H9 (cell line): Measurements from ENCODE around the gene RAB30. TPM values are rescaled to one million over a fixed set of nuclear protein-coding genes. Genes with fewer than 3 reads are reported as not detected.

Experiments
- DNase-seq: peaks from one replicate; pipeline ENCODE4 v3.0.0-alpha.2; 2017
- H2AFZ ChIP-seq: one replicate; pipeline ENCODE4 v1.6.1; 2013; ENCODE audit warnings: mild to moderate bottlenecking, low read length, control low read depth, moderate library complexity
- H2AK5ac ChIP-seq: 2 replicates; pipeline ENCODE4 v1.6.1; 2013; ENCODE audit warnings: low read length, control low read depth, mixed read lengths; ENCODE audit not compliant: insufficient read length
- H2BK120ac ChIP-seq: one replicate; pipeline ENCODE4 v1.6.1; 2013; ENCODE audit warnings: low read depth, mild to moderate bottlenecking, low read length, control low read depth, inconsistent platforms; ENCODE audit not compliant: poor library complexity, severe bottlenecking
- H2BK12ac ChIP-seq: 2 replicates; pipeline ENCODE4 v1.6.1; 2013; ENCODE audit warnings: low read length, control low read depth, mixed read lengths, low read depth; ENCODE audit not compliant: insufficient read length
- H2BK15ac ChIP-seq: 2 replicates; pipeline ENCODE4 v1.6.1; 2013; ENCODE audit warnings: low read depth, low read length, control low read depth
- H2BK20ac ChIP-seq: one replicate; pipeline ENCODE4 v1.6.1; 2013; ENCODE audit warnings: low read depth, mild to moderate bottlenecking, low read length, control low read depth, inconsistent platforms; ENCODE audit not compliant: poor library complexity, severe bottlenecking
- H2BK5ac ChIP-seq: 2 replicates; pipeline ENCODE4 v1.6.1; 2013; ENCODE audit warnings: low read length, control low read depth, mixed read lengths; ENCODE audit not compliant: insufficient read length
- H3K14ac ChIP-seq: 2 replicates; pipeline ENCODE4 v1.6.1; 2013; ENCODE audit warnings: low read length, control low read depth; ENCODE audit not compliant: insufficient read depth
- H3K18ac ChIP-seq: 2 replicates; pipeline ENCODE4 v1.6.1; 2013; ENCODE audit warnings: low read depth, mild to moderate bottlenecking, mixed read lengths, low read length, control low read depth; ENCODE audit not compliant: insufficient read length
- H3K23ac ChIP-seq: 2 replicates; pipeline ENCODE4 v1.6.1; 2013; ENCODE audit warnings: low read length, control low read depth, mixed read lengths, low read depth; ENCODE audit not compliant: insufficient read length
- H3K23me2 ChIP-seq: 2 replicates; pipeline ENCODE4 v1.6.1; 2013; ENCODE audit warnings: low read depth, mild to moderate bottlenecking, mixed read lengths, low read length, control low read depth; ENCODE audit not compliant: insufficient read length, poor library complexity, severe bottlenecking
- H3K27ac ChIP-seq: 2 replicates; pipeline ENCODE4 v1.5.1; 2013; ENCODE audit warnings: low read length, control low read depth, mixed read lengths, low read depth; ENCODE audit not compliant: insufficient read length
- H3K27me3 ChIP-seq: 2 replicates; pipeline ENCODE4 v1.6.1; 2013; ENCODE audit warnings: low read length, control low read depth, inconsistent platforms; ENCODE audit not compliant: insufficient read depth
- H3K4ac ChIP-seq: 2 replicates; pipeline ENCODE4 v1.6.1; 2013; ENCODE audit warnings: low read depth, mild to moderate bottlenecking, control low read depth, inconsistent platforms, low read length, moderate library complexity
- H3K4me1 ChIP-seq: 2 replicates; pipeline ENCODE4 v1.6.1; 2013; ENCODE audit warnings: low read length, control low read depth, inconsistent platforms; ENCODE audit not compliant: insufficient read depth
- H3K4me2 ChIP-seq: 2 replicates; pipeline ENCODE4 v1.6.1; 2013; ENCODE audit warnings: low read length, control low read depth, mixed read lengths; ENCODE audit not compliant: insufficient read length, insufficient read depth
- H3K56ac ChIP-seq: 2 replicates; pipeline ENCODE4 v1.6.1; 2013; ENCODE audit warnings: low read depth, mild to moderate bottlenecking, mixed read lengths, low read length, control low read depth; ENCODE audit not compliant: insufficient read length
- H3K79me1 ChIP-seq: 2 replicates; pipeline ENCODE4 v1.6.1; 2013; ENCODE audit warnings: low read depth, mild to moderate bottlenecking, moderate library complexity, low read length, control low read depth, inconsistent platforms; ENCODE audit not compliant: insufficient read depth, poor library complexity, severe bottlenecking
- H3K79me2 ChIP-seq: 2 replicates; pipeline ENCODE4 v1.6.1; 2013; ENCODE audit warnings: low read length, control low read depth, inconsistent platforms; ENCODE audit not compliant: insufficient read depth
- H3K9ac ChIP-seq: 2 replicates; pipeline ENCODE4 v1.6.1; 2013; ENCODE audit warnings: low read length, control low read depth, mixed read lengths; ENCODE audit not compliant: insufficient read length; ENCODE audit errors: extremely low read depth
- H3K9me3 ChIP-seq: one replicate; pipeline ENCODE4 v1.6.1; 2013; ENCODE audit warnings: low read depth, low read length, inconsistent platforms; ENCODE audit not compliant: control insufficient read depth
- H3T11ph ChIP-seq: one replicate; pipeline ENCODE4 v1.6.1; 2013; ENCODE audit warnings: mild to moderate bottlenecking, low read length, control low read depth, inconsistent platforms
- H4K20me1 ChIP-seq: one replicate; pipeline ENCODE4 v1.6.1; 2013; ENCODE audit not compliant: control insufficient read depth, insufficient read length, insufficient read depth
- H4K5ac ChIP-seq: 2 replicates; pipeline ENCODE4 v1.6.1; 2013; ENCODE audit warnings: low read depth, mild to moderate bottlenecking, mixed read lengths, low read length, control low read depth; ENCODE audit not compliant: insufficient read length
- H4K8ac ChIP-seq: replicated peaks from 2 replicates; pipeline ENCODE4 v1.6.1; 2013; ENCODE audit warnings: low read length, control low read depth, mixed read lengths, low read depth; ENCODE audit not compliant: insufficient read length
- H4K91ac ChIP-seq: 2 replicates; pipeline ENCODE4 v1.6.1; 2013; ENCODE audit warnings: low read depth, mild to moderate bottlenecking, moderate library complexity, mixed read lengths, low read length, control low read depth; ENCODE audit not compliant: insufficient read length
- H3K27ac Mint-ChIP-seq, 3 experiments: 2 replicates in 2 of 3; 3 replicates in 1 of 3; pipeline ENCODE4 v1.8.0; 2020 to 2021; ENCODE audit warnings: mixed read lengths in 3 of 3, mild to moderate bottlenecking in 1 of 3, moderate library complexity in 1 of 3
- H3K27me3 Mint-ChIP-seq: 2 replicates; pipeline ENCODE4 v1.8.0; 2021; ENCODE audit warnings: low read depth, mild to moderate bottlenecking, moderate library complexity, mixed read lengths
- H3K36me3 Mint-ChIP-seq, 3 experiments: 2 replicates in 2 of 3; 3 replicates in 1 of 3; pipeline ENCODE4 v1.8.0; 2020 to 2021; ENCODE audit warnings: low read depth in 3 of 3, mixed read lengths in 3 of 3; ENCODE audit not compliant: insufficient read depth in 1 of 3
- H3K4me1 Mint-ChIP-seq, 2 experiments: 2 replicates each; pipeline ENCODE4 v1.8.0; 2020; ENCODE audit warnings: mixed read lengths in 2 of 2
- H3K4me3 Mint-ChIP-seq, 2 experiments: 2 replicates in 1 of 2; 3 replicates in 1 of 2; pipeline ENCODE4 v1.8.0; 2020 to 2021; ENCODE audit warnings: mild to moderate bottlenecking in 2 of 2, mixed read lengths in 2 of 2, moderate library complexity in 1 of 2
- H3K9me3 Mint-ChIP-seq, 2 experiments: 2 replicates in 1 of 2; 3 replicates in 1 of 2; pipeline ENCODE4 v1.8.0; 2020; ENCODE audit warnings: mild to moderate bottlenecking in 2 of 2, mixed read lengths in 2 of 2, moderate library complexity in 1 of 2
- WGBS: extraction: QIAGEN DNeasy Blood & Tissue Kit; methylation state at CpG from one replicate; pipeline ENCODE4 v1.1.7; 2013; ENCODE audit warnings: missing lambda C conversion rate, low lambda C conversion rate, mixed read lengths; ENCODE audit not compliant: insufficient read length; ENCODE audit errors: extremely low coverage; 5-methylcytosine and 5-hydroxymethylcytosine counted together
- total RNA-seq: library from RNA; stranded (reverse); gene quantifications from 2 replicates; pipeline ENCODE4 v1.2.1, GENCODE V29; 2021
- TF ChIP-seq, protein P1 (sequence below): fragments of 200-600 bp; sonication (generic); conservative IDR thresholded peaks from 3 replicates; pipeline ENCODE4 v1.8.0; 2021; ENCODE audit warnings: antibody characterized with exemption, mild to moderate bottlenecking

The RAB30 gene
- total RNA-seq, 1 experiment from 2014 or later, result 4.8 TPM

DNA sequence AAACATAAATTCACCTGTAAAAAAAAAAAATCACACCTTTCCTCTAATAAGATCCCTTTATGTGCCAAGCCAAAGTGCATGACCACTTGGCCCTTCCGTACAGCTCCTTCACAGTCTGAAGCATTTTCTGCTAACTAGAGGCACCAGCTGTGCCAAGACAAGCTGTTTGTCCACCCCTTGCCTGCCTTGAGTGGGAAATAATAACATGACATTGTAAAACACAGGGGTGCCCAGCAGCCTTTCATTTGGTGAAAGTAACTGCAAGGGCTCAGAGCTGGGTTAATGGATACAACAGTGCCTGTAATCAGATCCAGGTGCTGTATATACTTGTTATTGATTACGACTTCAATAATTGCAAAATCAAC is 110.9 kb downstream of the RAB30 start:
- no peak overlapping the region for H4K91ac ChIP-seq
- H3K79me1 ChIP-seq, result no peaks in the 10 kb centered on the region
- Mint-ChIP-seq H3K27ac (no peak overlapping the region), H3K9me3 (peaks cover 0 to 4% of the 10 kb centered on the region in 2 experiments; a peak in 1 of 5 replicates), H3K27me3 (no peaks in the 10 kb centered on the region), H3K4me3 (no peak overlapping the region), H3K4me1 (peaks cover 7 to 8% of the 10 kb centered on the region in 2 experiments), H3K36me3 (no peaks in the 10 kb centered on the region)
- no peak overlapping the region for H3T11ph ChIP-seq
- no peak overlapping the region for H3K9ac ChIP-seq
- no peaks in the 10 kb centered on the region for H3K9me3 ChIP-seq
- no peak overlapping the region for H4K8ac ChIP-seq
- no peak overlapping the region for H3K4ac ChIP-seq
- H2BK20ac ChIP-seq, result no peak overlapping the region
- H3K56ac ChIP-seq, result no peak overlapping the region
- no peak overlapping the region for H3K14ac ChIP-seq
- H3K23ac ChIP-seq, result no peak overlapping the region
- H2AFZ ChIP-seq, result no peak overlapping the region
- H3K27ac ChIP-seq, result no peak overlapping the region
- no peaks in the 10 kb centered on the region for H4K20me1 ChIP-seq
- H2BK12ac ChIP-seq, result no peak overlapping the region
- H3K4me1 ChIP-seq, result no peaks in the 10 kb centered on the region; the same call in 1 of the 2 replicates
- no peak overlapping the region for H3K4me2 ChIP-seq
- no peaks in the 10 kb centered on the region for H3K27me3 ChIP-seq
- TF ChIP-seq, protein P1, sequence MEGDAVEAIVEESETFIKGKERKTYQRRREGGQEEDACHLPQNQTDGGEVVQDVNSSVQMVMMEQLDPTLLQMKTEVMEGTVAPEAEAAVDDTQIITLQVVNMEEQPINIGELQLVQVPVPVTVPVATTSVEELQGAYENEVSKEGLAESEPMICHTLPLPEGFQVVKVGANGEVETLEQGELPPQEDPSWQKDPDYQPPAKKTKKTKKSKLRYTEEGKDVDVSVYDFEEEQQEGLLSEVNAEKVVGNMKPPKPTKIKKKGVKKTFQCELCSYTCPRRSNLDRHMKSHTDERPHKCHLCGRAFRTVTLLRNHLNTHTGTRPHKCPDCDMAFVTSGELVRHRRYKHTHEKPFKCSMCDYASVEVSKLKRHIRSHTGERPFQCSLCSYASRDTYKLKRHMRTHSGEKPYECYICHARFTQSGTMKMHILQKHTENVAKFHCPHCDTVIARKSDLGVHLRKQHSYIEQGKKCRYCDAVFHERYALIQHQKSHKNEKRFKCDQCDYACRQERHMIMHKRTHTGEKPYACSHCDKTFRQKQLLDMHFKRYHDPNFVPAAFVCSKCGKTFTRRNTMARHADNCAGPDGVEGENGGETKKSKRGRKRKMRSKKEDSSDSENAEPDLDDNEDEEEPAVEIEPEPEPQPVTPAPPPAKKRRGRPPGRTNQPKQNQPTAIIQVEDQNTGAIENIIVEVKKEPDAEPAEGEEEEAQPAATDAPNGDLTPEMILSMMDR, result no peak
- H3K79me2 ChIP-seq, result no peaks in the 10 kb centered on the region
- no peak overlapping the region for H2BK15ac ChIP-seq
- no peak overlapping the region for H3K18ac ChIP-seq
- H4K5ac ChIP-seq, result no peak overlapping the region
- H2BK5ac ChIP-seq, result no peak overlapping the region
- no peak overlapping the region for H2AK5ac ChIP-seq
- no peak for DNase-seq
- no peaks in the 10 kb centered on the region for H3K23me2 ChIP-seq
- H2BK120ac ChIP-seq, result no peak overlapping the region
- WGBS, result no CpG with 5 or more reads among the region's 2 CpGs
